GM21576 (cell line): Measurements from ENCODE around the gene MVD.

Experiments
- ATAC-seq: cut with Tn5 transposase; IDR thresholded peaks from one replicate; pipeline ENCODE4 v1.9.1; 2021; ENCODE audit warnings: mild to moderate bottlenecking, moderate library complexity; ENCODE audit not compliant: unreplicated experiment

MVD gene

GRCh38 chr16:88642881-88643643 lies 19.8 kb downstream of the MVD start:
- no peak for ATAC-seq

- ATAC-seq: no peak
Observed at GRCh38 chr16:88640498-88641247, 22.2 kb downstream of the MVD start.

- ATAC-seq: no peak
Observed at GRCh38 chr16:88640039-88640495, 22.8 kb downstream of the MVD start.

- ATAC-seq: no peak
Observed at GRCh38 chr16:88639231-88640038, 23.5 kb downstream of the MVD start.

GRCh38 chr16:88638323-88639230 lies 24.3 kb downstream of the MVD start, which contains the start of gene IL17C:
Gene IL17C (plus strand): TSS chr16:88638572. CDS start chr16:88638642, 70 bp downstream.
- no peak for ATAC-seq

GRCh38 chr16:88636488-88637265 lies 26.2 kb downstream of the MVD start:
- no peak for ATAC-seq

- no peak for ATAC-seq
Observed at GRCh38 chr16:88635671-88636319, 27.1 kb downstream of the MVD start.

GRCh38 chr16:88634994-88635670 lies 27.8 kb downstream of the MVD start:
- no peak for ATAC-seq

GRCh38 chr16:88634141-88634993 lies 28.5 kb downstream of the MVD start:
- ATAC-seq: peak; percentile 52

- peak; percentile 31 for ATAC-seq
Observed at GRCh38 chr16:88633684-88634140, 29.2 kb downstream of the MVD start.

GRCh38 chr16:88632587-88632930 lies 30.3 kb downstream of the MVD start:
- no peak for ATAC-seq

- ATAC-seq: no peak
Observed at GRCh38 chr16:88631920-88632586, 30.8 kb downstream of the MVD start.

- no peak for ATAC-seq
Observed at GRCh38 chr16:88631384-88631783, 31.5 kb downstream of the MVD start.

GRCh38 chr16:88630941-88631340 lies 31.9 kb downstream of the MVD start:
- ATAC-seq: no peak

- no peak for ATAC-seq
Observed at GRCh38 chr16:88630433-88630832, 32.5 kb downstream of the MVD start.

GRCh38 chr16:88629835-88630234 lies 33.1 kb downstream of the MVD start:
- no peak for ATAC-seq

GRCh38 chr16:88628512-88628974 lies 34.3 kb downstream of the MVD start:
- ATAC-seq: no peak
